Right lobe of liver (tissue), 6 donors: ENCODE data around the gene OPTC. TPM values are rescaled to one million over a fixed set of nuclear protein-coding genes. Genes with fewer than 3 reads are reported as not detected.

Experiments
- ATAC-seq, 4 donors: fragments of 200-7000 bp; cut with Tn5 transposase; one replicate each; pipeline ENCODE4 v1.9.1; 2020; ENCODE audit warnings: mild to moderate bottlenecking in 4 of 4, moderate library complexity in 4 of 4
- DNase-seq, 3 donors: peaks; one replicate each; pipeline ENCODE4 v3.0.0-alpha.2; 2020
- H3K27ac ChIP-seq, 3 donors: fragments of 200-600 bp; one replicate each; pipeline ENCODE4 v1.8.0; 2022
- H3K27me3 ChIP-seq, 2 donors: fragments of 200-600 bp; one replicate each; pipeline ENCODE4 v1.8.0; 2022
- H3K36me3 ChIP-seq, 4 donors: fragments of 200-600 bp; sonication (generic) in 1 of 4; one replicate each; pipeline versions ENCODE4 v1.5.1 to v1.8.0; 2017 to 2022; ENCODE audit warnings: control low read depth in 1 of 4
- H3K4me1 ChIP-seq, 4 donors: fragments of 200-600 bp; sonication (generic) in 1 of 4; one replicate each; pipeline versions ENCODE4 v1.5.1 to v1.8.0; 2017 to 2022; ENCODE audit warnings: control low read depth in 1 of 4
- H3K4me3 ChIP-seq, 3 donors: fragments of 200-600 bp; one replicate each; pipeline ENCODE4 v1.8.0; 2022
- H3K9me3 ChIP-seq, 4 donors: fragments of 200-600 bp; sonication (generic) in 1 of 4; one replicate each; pipeline versions ENCODE4 v1.5.1 to v1.8.0; 2017 to 2022; ENCODE audit warnings: control low read depth in 1 of 4
- POLR2A ChIP-seq: fragments of 450-650 bp; IDR thresholded peaks from one replicate; pipeline ENCODE4 v1.6.1; 2017; ENCODE audit warnings: antibody characterized with exemption, mild to moderate bottlenecking
- WGBS: methylation state at CpG from one replicate; pipeline ENCODE4 v1.1.6; 2018; ENCODE audit warnings: low coverage, low lambda C conversion rate; ENCODE audit not compliant: insufficient coverage; ENCODE audit errors: missing lambda C conversion rate; 5-methylcytosine and 5-hydroxymethylcytosine counted together
- intact Hi-C, 2 donors: fragments of 100-400 bp; cut with DNase I; formaldehyde crosslinking; loops; one replicate each; pipeline versions ENCODE4 v1.11.2 to v1.14.1; 2022
- total RNA-seq, 6 experiments: library from RNA; depleted of rRNA in 2 of 6; stranded (reverse); fragments of >200 nt in 2 of 6; fragmentation: NEBNext Ultra II Directional in 3 of 6; extraction: Animal tissue kit (Norgen Biotek cat#: 25700) in 3 of 6; gene quantifications; one replicate each; pipeline versions ENCODE4 v1.1.0 to v1.2.4, GENCODE V29; 2016 to 2023
- TF ChIP-seq, protein P1 (sequence below), 4 donors: fragments of 200-600 bp in 3 of 4; fragments of 450-650 bp in 1 of 4; IDR thresholded peaks; one replicate each; pipeline versions ENCODE4 v1.5.1 to v1.8.0; 2016 to 2022; ENCODE audit warnings: antibody characterized with exemption in 4 of 4, mild to moderate bottlenecking in 2 of 4
- donor health status: DM: no; HTN: yes; CAD: no.
- donor health status: DM: no; HTN: no; CAD: no.
- donor health status: DM: no; HTN: no; CAD: no.
- donor health status: DM: no; HTN: yes; CAD: no.
- donor health status: DM: no; HTN: yes; CAD: no.

OPTC gene
- total RNA-seq, 6 experiments from 2014 or later: not detected

- DNase-seq (no peak), ATAC-seq (no peak)
- Histone ChIP-seq H3K9me3 (no peaks in the 10 kb centered on the region), H3K36me3 (no peaks in the 10 kb centered on the region), H3K27ac (no peak overlapping the region), H3K27me3 (no peaks in the 10 kb centered on the region), H3K4me3 (no peak overlapping the region), H3K4me1 (no peaks in the 10 kb centered on the region)
- WGBS: 74% methylated on average over 2 of the region's 2 CpGs
- intact Hi-C loops: no loop called here
- TF ChIP-seq POLR2A: no peak
- TF ChIP-seq, protein P1, sequence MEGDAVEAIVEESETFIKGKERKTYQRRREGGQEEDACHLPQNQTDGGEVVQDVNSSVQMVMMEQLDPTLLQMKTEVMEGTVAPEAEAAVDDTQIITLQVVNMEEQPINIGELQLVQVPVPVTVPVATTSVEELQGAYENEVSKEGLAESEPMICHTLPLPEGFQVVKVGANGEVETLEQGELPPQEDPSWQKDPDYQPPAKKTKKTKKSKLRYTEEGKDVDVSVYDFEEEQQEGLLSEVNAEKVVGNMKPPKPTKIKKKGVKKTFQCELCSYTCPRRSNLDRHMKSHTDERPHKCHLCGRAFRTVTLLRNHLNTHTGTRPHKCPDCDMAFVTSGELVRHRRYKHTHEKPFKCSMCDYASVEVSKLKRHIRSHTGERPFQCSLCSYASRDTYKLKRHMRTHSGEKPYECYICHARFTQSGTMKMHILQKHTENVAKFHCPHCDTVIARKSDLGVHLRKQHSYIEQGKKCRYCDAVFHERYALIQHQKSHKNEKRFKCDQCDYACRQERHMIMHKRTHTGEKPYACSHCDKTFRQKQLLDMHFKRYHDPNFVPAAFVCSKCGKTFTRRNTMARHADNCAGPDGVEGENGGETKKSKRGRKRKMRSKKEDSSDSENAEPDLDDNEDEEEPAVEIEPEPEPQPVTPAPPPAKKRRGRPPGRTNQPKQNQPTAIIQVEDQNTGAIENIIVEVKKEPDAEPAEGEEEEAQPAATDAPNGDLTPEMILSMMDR (IDR thresholded peaks at IDR 0.05): no peak
Measured at GRCh38 chr1:203548892-203549291, 54.9 kb downstream of the OPTC start.

DNA sequence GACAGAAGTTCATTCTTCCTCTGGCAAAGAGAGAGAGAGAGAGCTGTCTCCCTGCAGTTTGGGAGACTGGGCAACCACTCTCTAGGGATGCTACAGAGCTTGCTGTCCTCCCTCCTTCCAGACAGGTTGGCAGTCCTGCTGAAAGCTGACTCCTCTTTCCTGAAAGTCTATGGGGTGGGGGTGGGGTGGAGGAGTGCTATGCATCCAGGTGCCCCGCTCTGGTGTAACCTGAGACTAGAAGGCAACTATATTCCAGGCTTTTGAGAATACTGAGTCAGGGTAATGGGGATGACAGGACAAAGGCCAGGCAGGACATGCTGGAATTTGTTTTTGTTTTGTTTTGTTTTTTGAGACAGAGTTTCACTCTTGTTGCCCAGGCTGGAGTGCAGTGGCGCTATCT is 55.4 kb downstream of the OPTC start:
- TF ChIP-seq, protein P1 (IDR thresholded peaks at IDR 0.05): no peak
- no peak for TF ChIP-seq POLR2A
- no peaks in the 10 kb centered on the region for H3K36me3 ChIP-seq
- no peaks in the 10 kb centered on the region for H3K27me3 ChIP-seq
- H3K4me1 ChIP-seq: no peaks in the 10 kb centered on the region
- no peak overlapping the region for H3K27ac ChIP-seq
- DNase-seq (no peak), ATAC-seq (peak in 1 of 4 donors; percentile 9)
- intact Hi-C loops: no loop called here
- WGBS: 83% methylated on average over 2 of the region's 2 CpGs
- no peak overlapping the region for H3K4me3 ChIP-seq
- no peaks in the 10 kb centered on the region for H3K9me3 ChIP-seq

GRCh38 chr1:203550846-203551245 is 56.9 kb downstream of the OPTC start:
- Histone ChIP-seq H3K36me3 (no peaks in the 10 kb centered on the region), H3K27me3 (no peaks in the 10 kb centered on the region), H3K9me3 (no peaks in the 10 kb centered on the region), H3K4me1 (no peaks in the 10 kb centered on the region), H3K27ac (no peak overlapping the region), H3K4me3 (no peak overlapping the region)
- DNase-seq: no peak
- TF ChIP-seq POLR2A: no peak
- TF ChIP-seq, protein P1 (IDR thresholded peaks at IDR 0.05): no peak
- ATAC-seq: no peak
- WGBS: 86% methylated on average over 1 of the region's 1 CpG
- intact Hi-C loops: no loop called here

GRCh38 chr1:203551550-203551949 is 57.6 kb downstream of the OPTC start:
- no peak for TF ChIP-seq POLR2A
- TF ChIP-seq, protein P1 (IDR thresholded peaks at IDR 0.05): no peak
- ATAC-seq: no peak
- Histone ChIP-seq H3K27me3 (no peaks in the 10 kb centered on the region), H3K4me3 (no peak overlapping the region), H3K27ac (no peak overlapping the region), H3K36me3 (no peaks in the 10 kb centered on the region), H3K9me3 (no peaks in the 10 kb centered on the region), H3K4me1 (no peaks in the 10 kb centered on the region)
- 98% methylated on average over 5 of the region's 5 CpGs for WGBS
- intact Hi-C loops: no loop called here
- no peak for DNase-seq

- H3K4me3 ChIP-seq: no peak overlapping the region
- DNase-seq (no peak), ATAC-seq (no peak)
- no peaks in the 10 kb centered on the region for H3K9me3 ChIP-seq
- no peaks in the 10 kb centered on the region for H3K4me1 ChIP-seq
- no peak overlapping the region for H3K27ac ChIP-seq
- H3K36me3 ChIP-seq: no peaks in the 10 kb centered on the region
- TF ChIP-seq, protein P1 (IDR thresholded peaks at IDR 0.05): no peak
- no peak for TF ChIP-seq POLR2A
- WGBS: 90% methylated on average over 3 of the region's 4 CpGs
- H3K27me3 ChIP-seq: no peaks in the 10 kb centered on the region
- intact Hi-C loops: no loop called here
Measured at GRCh38 chr1:203553496-203553895, 59.5 kb downstream of the OPTC start.
